Activated CD4-positive, alpha-beta T cell treated with anti-CD3 and anti-CD28 coated beads, Interleukin-10, Interleukin-2, amounts not matched to agents 100 ng/mL and 50 ng/mL, durations not matched to agents 16 hours and 8 hours (primary cell): ENCODE results near the gene PDE6A.
"Not testable (repeated sequence)": the region's sequence is repeated elsewhere in the genome, so short reads cannot be mapped to it uniquely, and the experiment has no call there.

ENCODE experiments used
- DNase-seq: peaks from one replicate; pipeline ENCODE4 v3.0.0-alpha.2; 2020

Gene PDE6A

GRCh38 chr5:149951138-149951749 lies 6.7 kb upstream of the PDE6A start:
- no peak for DNase-seq

GRCh38 chr5:149948993-149949392 lies 4.4 kb upstream of the PDE6A start:
- DNase-seq = no peak

- no peak for DNase-seq
These were observed 1.5 kb upstream of the PDE6A start for GRCh38 chr5:149946118-149946517.

GRCh38 chr5:149943177-149943949 lies 1.2 kb downstream of the PDE6A start:
- DNase-seq = not testable (repeated sequence)

- not testable (repeated sequence) for DNase-seq
These were observed 1.8 kb downstream of the PDE6A start for GRCh38 chr5:149942741-149943169.

GRCh38 chr5:149942199-149942598 lies 2.4 kb downstream of the PDE6A start:
- DNase-seq = no peak

GRCh38 chr5:149941795-149942194 lies 2.8 kb downstream of the PDE6A start:
- DNase-seq = no peak

- no peak for DNase-seq
These were observed 3.5 kb downstream of the PDE6A start for GRCh38 chr5:149940941-149941644.

- peak; percentile 72 for DNase-seq
These were observed 4.5 kb downstream of the PDE6A start for GRCh38 chr5:149940077-149940574.

- no peak for DNase-seq
These were observed 5.0 kb downstream of the PDE6A start for GRCh38 chr5:149939546-149939945.

GRCh38 chr5:149938791-149939358 lies 5.7 kb downstream of the PDE6A start:
- peak; percentile 37 for DNase-seq

GRCh38 chr5:149938279-149938678 lies 6.3 kb downstream of the PDE6A start:
- DNase-seq = no peak

- DNase-seq = no peak
These were observed 7.0 kb downstream of the PDE6A start for GRCh38 chr5:149937610-149938009.

GRCh38 chr5:149936700-149937091 lies 7.9 kb downstream of the PDE6A start:
- DNase-seq = no peak

- no peak for DNase-seq
These were observed 8.4 kb downstream of the PDE6A start for GRCh38 chr5:149936044-149936699.

GRCh38 chr5:149935431-149935901 lies 9.1 kb downstream of the PDE6A start:
- no peak for DNase-seq

- DNase-seq = no peak
These were observed 11.9 kb downstream of the PDE6A start for GRCh38 chr5:149932445-149933350.

GRCh38 chr5:149931992-149932436 lies 12.6 kb downstream of the PDE6A start:
- DNase-seq = no peak

- peak; percentile 7 for DNase-seq
These were observed 13.6 kb downstream of the PDE6A start for GRCh38 chr5:149930749-149931574.

GRCh38 chr5:149930043-149930748 lies 14.4 kb downstream of the PDE6A start:
- DNase-seq = no peak
